IMR-90 (cell line): ENCODE results near the gene BBS7. TPM values are rescaled to one million over a fixed set of nuclear protein-coding genes. Genes with fewer than 3 reads are reported as not detected.

Experiments used
- ATAC-seq: fragments of 200-7000 bp; cut with Tn5 transposase; 2 replicates; pipeline ENCODE4 v1.9.1; 2020; ENCODE audit warnings: low read depth, mild to moderate bottlenecking, moderate library complexity
- BruUV-seq: library from RNA; stranded (reverse); fragments of 400-500 nt; replicated peaks from 2 replicates; lab custom pipeline; 2021; lab: Mats Ljungman, UMichigan
- CTCF ChIA-PET: fragments of 300-600 bp; formaldehyde crosslinking; extraction: SDS; loops from one replicate; lab custom pipeline; 2021; ENCODE audit warnings: antibody characterized with exemption; lab: Yijun Ruan, JAX
- POLR2A ChIA-PET: fragments of 300-600 bp; sonication (Branson Sonifier 250); formaldehyde crosslinking; loops from one replicate; lab custom pipeline; 2022; ENCODE audit warnings: antibody characterized with exemption; ENCODE audit not compliant: unreplicated experiment; lab: Charles Lee
- DNase-seq: peaks from one replicate; pipeline ENCODE4 v3.0.0; 2013
- H2AFZ ChIP-seq: replicated peaks from 2 replicates; pipeline ENCODE3; 2013; ENCODE audit warnings: low read length, mild to moderate bottlenecking; ENCODE audit not compliant: poor library complexity
- H2AK5ac ChIP-seq: 2 replicates; pipeline ENCODE4 v1.6.1; 2013; ENCODE audit warnings: low read depth, low read length, inconsistent platforms
- H2AK9ac ChIP-seq: replicated peaks from 2 replicates; pipeline ENCODE3; 2013; ENCODE audit warnings: mild to moderate bottlenecking, low read depth, low read length, moderate library complexity; ENCODE audit not compliant: poor library complexity
- H2BK120ac ChIP-seq: 2 replicates; pipeline ENCODE4 v1.6.1; 2013; ENCODE audit warnings: low read depth, low read length, inconsistent platforms
- H2BK15ac ChIP-seq: 3 replicates; pipeline ENCODE4 v1.6.1; 2013; ENCODE audit warnings: low read depth, low read length, inconsistent platforms
- H2BK20ac ChIP-seq: 2 replicates; pipeline ENCODE4 v1.6.1; 2013; ENCODE audit warnings: low read depth, mild to moderate bottlenecking, inconsistent platforms, low read length, moderate library complexity
- H2BK5ac ChIP-seq: 2 replicates; pipeline ENCODE4 v1.6.1; 2013; ENCODE audit warnings: mild to moderate bottlenecking, low read depth, low read length, inconsistent platforms; ENCODE audit not compliant: poor library complexity, severe bottlenecking
- H3K14ac ChIP-seq: replicated peaks from 2 replicates; pipeline ENCODE4 v1.6.1; 2013; ENCODE audit warnings: low read depth, low read length, inconsistent platforms
- H3K18ac ChIP-seq: 2 replicates; pipeline ENCODE4 v1.6.1; 2013; ENCODE audit warnings: low read depth, low read length, control low read depth
- H3K23ac ChIP-seq: 2 replicates; pipeline ENCODE4 v1.6.1; 2013; ENCODE audit warnings: low read depth, low read length, inconsistent platforms
- H3K27ac ChIP-seq: 2 replicates; pipeline ENCODE4 v1.5.1; 2013; ENCODE audit warnings: mild to moderate bottlenecking, control low read depth, low read length; ENCODE audit not compliant: insufficient read depth
- H3K27me3 ChIP-seq: 2 replicates; pipeline ENCODE4 v1.6.1; 2013; ENCODE audit warnings: low read length; ENCODE audit not compliant: control insufficient read depth, insufficient read depth
- H3K36me3 ChIP-seq: 2 replicates; pipeline ENCODE4 v1.6.1; 2013; ENCODE audit warnings: low read length, mixed read lengths; ENCODE audit not compliant: control insufficient read depth, insufficient read depth
- H3K4ac ChIP-seq: 2 replicates; pipeline ENCODE4 v1.6.1; 2013; ENCODE audit warnings: low read depth, low read length, inconsistent platforms
- H3K4me1 ChIP-seq: 2 replicates; pipeline ENCODE4 v1.6.1; 2013; ENCODE audit warnings: low read length, mixed read lengths; ENCODE audit not compliant: control insufficient read depth, insufficient read depth
- H3K4me2 ChIP-seq: 2 replicates; pipeline ENCODE4 v1.6.1; 2013; ENCODE audit warnings: low read depth, mild to moderate bottlenecking, control low read depth, low read length, moderate library complexity
- H3K4me3 ChIP-seq: 2 replicates; pipeline ENCODE4 v1.5.1; 2013; ENCODE audit warnings: low read depth, mild to moderate bottlenecking, control low read depth, low read length, moderate library complexity; ENCODE audit not compliant: insufficient read depth
- H3K56ac ChIP-seq: 2 replicates; pipeline ENCODE4 v1.6.1; 2013; ENCODE audit warnings: low read length, inconsistent platforms; ENCODE audit not compliant: insufficient read depth; ENCODE audit errors: extremely low read depth
- H3K79me1 ChIP-seq, 2 experiments: 2 replicates each; pipeline ENCODE4 v1.6.1; 2013; ENCODE audit warnings: low read length in 2 of 2, inconsistent platforms in 1 of 2, low read depth in 1 of 2
- H3K9ac ChIP-seq: 2 replicates; pipeline ENCODE4 v1.6.1; 2013; ENCODE audit warnings: low read depth, low read length, control low read depth
- H3K9me1 ChIP-seq: 2 replicates; pipeline ENCODE4 v1.6.1; 2013; ENCODE audit warnings: low read length, inconsistent platforms; ENCODE audit not compliant: insufficient read depth
- H3K9me3 ChIP-seq: 2 replicates; pipeline ENCODE4 v1.6.1; 2013; ENCODE audit warnings: low read length; ENCODE audit not compliant: control insufficient read depth, insufficient read depth
- H4K20me1 ChIP-seq: 2 replicates; pipeline ENCODE4 v1.6.1; 2013; ENCODE audit warnings: low read length, inconsistent platforms; ENCODE audit not compliant: insufficient read depth
- H4K5ac ChIP-seq: 2 replicates; pipeline ENCODE4 v1.6.1; 2013; ENCODE audit warnings: mild to moderate bottlenecking, low read depth, low read length, control low read depth
- H4K8ac ChIP-seq, 2 experiments: 2 replicates each; pipeline ENCODE4 v1.6.1; 2013; ENCODE audit warnings: low read depth in 2 of 2, low read length in 2 of 2, control low read depth in 1 of 2, inconsistent platforms in 1 of 2
- H4K91ac ChIP-seq: 2 replicates; pipeline ENCODE4 v1.6.1; 2013; ENCODE audit warnings: low read depth, low read length, inconsistent platforms; ENCODE audit not compliant: insufficient read depth
- BHLHE40 ChIP-seq: fragments of 150-350 bp; IDR thresholded peaks from 2 replicates; pipeline ENCODE4 v1.6.1; 2016; ENCODE audit warnings: mild to moderate bottlenecking, low read depth, low read length
- CEBPB ChIP-seq: IDR thresholded peaks from 2 replicates; pipeline ENCODE4 v1.6.1; 2012; ENCODE audit warnings: low read depth, low read length, improper control_type of control experiment
- CHD1 ChIP-seq: IDR thresholded peaks from 2 replicates; pipeline ENCODE4 v1.6.1; 2012; ENCODE audit warnings: low read depth, low read length, improper control_type of control experiment
- FOS ChIP-seq: fragments of 150-350 bp; IDR thresholded peaks from 2 replicates; pipeline ENCODE4 v1.6.1; 2016; ENCODE audit warnings: low read depth, low read length
- MAFK ChIP-seq: IDR thresholded peaks from 2 replicates; pipeline ENCODE4 v1.6.1; 2012; ENCODE audit warnings: low read depth, low read length, improper control_type of control experiment
- MAZ ChIP-seq: IDR thresholded peaks from 2 replicates; pipeline ENCODE4 v1.6.1; 2012; ENCODE audit warnings: low read depth, mild to moderate bottlenecking, low read length, improper control_type of control experiment, moderate library complexity, borderline replicate concordance
- NFE2L2 ChIP-seq: fragments of 150-350 bp; IDR thresholded peaks from 2 replicates; pipeline ENCODE4 v1.6.1; 2016; ENCODE audit warnings: low read depth, mild to moderate bottlenecking, low read length
- POLR2A ChIP-seq: IDR thresholded peaks from 2 replicates; pipeline ENCODE4 v1.6.1; 2012; ENCODE audit warnings: mild to moderate bottlenecking, low read depth, low read length
- RAD21 ChIP-seq: IDR thresholded peaks from 2 replicates; pipeline ENCODE4 v1.6.1; 2012; ENCODE audit warnings: low read length, improper control_type of control experiment
- RCOR1 ChIP-seq: IDR thresholded peaks from 2 replicates; pipeline ENCODE4 v1.6.1; 2012; ENCODE audit warnings: mild to moderate bottlenecking, low read length, improper control_type of control experiment; ENCODE audit not compliant: insufficient replicate concordance
- RFX5 ChIP-seq: IDR thresholded peaks from 2 replicates; pipeline ENCODE4 v1.8.0; 2012; ENCODE audit warnings: low read depth, mild to moderate bottlenecking, low read length, moderate library complexity
- whole genome bisulfite sequencing, 2 experiments: methylation state at CpG; one replicate each; pipeline versions ENCODE4 v1.1.5 to v1.1.7; 2013; ENCODE audit warnings: missing lambda C conversion rate in 2 of 2; ENCODE audit not compliant: insufficient read length in 1 of 2; ENCODE audit errors: extremely low coverage in 2 of 2; 5-methylcytosine and 5-hydroxymethylcytosine counted together
- dilution Hi-C: fragments of 300-500 bp; cut with HindIII; formaldehyde crosslinking; loops from one replicate; pipeline ENCODE4 v1.14.3; 2018; ENCODE audit warnings: low sequenced_read_pairs; ENCODE audit not compliant: unreplicated experiment
- in situ Hi-C: fragments of 300-500 bp; cut with MboI; formaldehyde crosslinking; loops from 3 replicates; pipeline ENCODE4 v1.14.3; 2019; ENCODE audit warnings: low sequenced_read_pairs, inconsistent platforms, mixed read lengths
- intact Hi-C: fragments of 100-400 bp; cut with micrococcal nuclease; formaldehyde crosslinking; loops from 2 replicates; pipeline ENCODE4 v1.10.0; 2022
- polyA plus RNA-seq, 3 experiments: library from polyadenylated mRNA; depleted of rRNA; stranded (reverse); fragments of >200 nt; gene quantifications; 2 replicates each; pipeline ENCODE4 v1.2.3, GENCODE V29; 2012; ENCODE audit warnings: low replicate concordance in 1 of 3
- total RNA-seq: library from RNA; depleted of rRNA; stranded (reverse); fragments of >200 nt; gene quantifications from 2 replicates; pipeline ENCODE4 v1.2.3, GENCODE V29; 2012
- TF ChIP-seq, protein P1 (sequence below): fragments of 150-350 bp; IDR thresholded peaks from 2 replicates; pipeline ENCODE4 v1.6.1; 2016; ENCODE audit warnings: low read depth, mild to moderate bottlenecking, low read length, moderate library complexity, borderline replicate concordance
- TF ChIP-seq, protein P2 (sequence below): fragments of 150-350 bp; IDR thresholded peaks from 2 replicates; pipeline ENCODE4 v1.6.1; 2017; ENCODE audit warnings: mild to moderate bottlenecking, antibody characterized with exemption, low read length, low read depth
- TF ChIP-seq, protein P3 (sequence below): conservative IDR thresholded peaks from 2 replicates; pipeline ENCODE4 v1.5.1; 2012; ENCODE audit warnings: mild to moderate bottlenecking, low read depth, low read length, improper control_type of control experiment

Gene BBS7
- total and polyA plus RNA-seq, 2 of the 4 experiments (the other 2 are of a cell fraction): 23.0 to 32.3 TPM

DNA sequence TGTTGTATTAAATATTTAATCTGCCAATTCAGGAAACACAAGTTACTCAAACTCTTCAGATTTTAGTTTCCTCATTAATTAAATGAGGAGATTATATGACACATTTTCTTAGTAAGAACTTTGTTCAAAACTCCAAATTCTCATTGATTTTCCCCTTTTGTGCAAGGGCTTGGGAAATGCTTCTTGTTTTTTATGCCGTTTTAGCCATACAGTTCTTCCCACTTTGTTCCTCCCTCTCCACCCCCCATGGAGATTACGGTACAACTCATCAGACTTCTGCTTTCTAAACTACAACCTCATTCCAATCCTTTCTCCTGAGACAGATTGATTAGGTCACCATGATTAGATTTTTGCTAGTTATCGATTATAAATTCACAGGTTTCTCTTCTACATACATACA lies 10.9 kb upstream of the BBS7 start:
- intact Hi-C loops: no loop called here
- 83% methylated on average over 1 of the region's 3 CpGs; no CpG with 5 or more reads in 1 of the 2 experiments for WGBS, 2 experiments

More for the DNA sequence above, 10.9 kb upstream of the BBS7 start:
- Histone ChIP-seq H3K9me3 (no peaks in the 10 kb centered on the region), H3K4ac (no peak overlapping the region), H2AFZ (no peak overlapping the region), H2AK9ac (no peak overlapping the region), H3K79me1 (no peaks in the 10 kb centered on the region), H3K56ac (no peak overlapping the region), H2AK5ac (no peak overlapping the region), H4K91ac (no peak overlapping the region), H3K27ac (no peak overlapping the region), H4K8ac (no peak overlapping the region), H3K27me3 (no peaks in the 10 kb centered on the region), H3K18ac (no peak overlapping the region), H4K5ac (no peak overlapping the region), H3K4me2 (no peak overlapping the region), H3K9ac (no peak overlapping the region), H3K9me1 (peaks cover 4% of the 10 kb centered on the region; the same call in 1 of the 2 replicates), H2BK20ac (no peak overlapping the region), H2BK5ac (no peak overlapping the region), H4K20me1 (no peaks in the 10 kb centered on the region), H3K23ac (no peak overlapping the region), H2BK120ac (no peak overlapping the region), H2BK15ac (no peak overlapping the region), H3K4me3 (no peak overlapping the region), H3K4me1 (no peaks in the 10 kb centered on the region), H3K14ac (no peak overlapping the region), H3K36me3 (no peaks in the 10 kb centered on the region)
- ChIA-PET CTCF (no interaction called here), POLR2A (no interaction called here)
- in situ Hi-C loops (no loop called here), dilution Hi-C loops (no loop called here)
- no peak for ATAC-seq
- TF ChIP-seq MAFK: no peak
- TF ChIP-seq FOS: no peak
- no peak for TF ChIP-seq RFX5
- TF ChIP-seq RAD21: no peak
- TF ChIP-seq, protein P1, sequence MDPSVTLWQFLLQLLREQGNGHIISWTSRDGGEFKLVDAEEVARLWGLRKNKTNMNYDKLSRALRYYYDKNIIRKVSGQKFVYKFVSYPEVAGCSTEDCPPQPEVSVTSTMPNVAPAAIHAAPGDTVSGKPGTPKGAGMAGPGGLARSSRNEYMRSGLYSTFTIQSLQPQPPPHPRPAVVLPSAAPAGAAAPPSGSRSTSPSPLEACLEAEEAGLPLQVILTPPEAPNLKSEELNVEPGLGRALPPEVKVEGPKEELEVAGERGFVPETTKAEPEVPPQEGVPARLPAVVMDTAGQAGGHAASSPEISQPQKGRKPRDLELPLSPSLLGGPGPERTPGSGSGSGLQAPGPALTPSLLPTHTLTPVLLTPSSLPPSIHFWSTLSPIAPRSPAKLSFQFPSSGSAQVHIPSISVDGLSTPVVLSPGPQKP: no peak
- TF ChIP-seq BHLHE40: no peak
- TF ChIP-seq MAZ: no peak
- TF ChIP-seq, protein P2, sequence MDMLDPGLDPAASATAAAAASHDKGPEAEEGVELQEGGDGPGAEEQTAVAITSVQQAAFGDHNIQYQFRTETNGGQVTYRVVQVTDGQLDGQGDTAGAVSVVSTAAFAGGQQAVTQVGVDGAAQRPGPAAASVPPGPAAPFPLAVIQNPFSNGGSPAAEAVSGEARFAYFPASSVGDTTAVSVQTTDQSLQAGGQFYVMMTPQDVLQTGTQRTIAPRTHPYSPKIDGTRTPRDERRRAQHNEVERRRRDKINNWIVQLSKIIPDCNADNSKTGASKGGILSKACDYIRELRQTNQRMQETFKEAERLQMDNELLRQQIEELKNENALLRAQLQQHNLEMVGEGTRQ: no peak
- no peak for TF ChIP-seq CHD1
- TF ChIP-seq POLR2A: no peak
- TF ChIP-seq RCOR1: no peak
- TF ChIP-seq, protein P3, sequence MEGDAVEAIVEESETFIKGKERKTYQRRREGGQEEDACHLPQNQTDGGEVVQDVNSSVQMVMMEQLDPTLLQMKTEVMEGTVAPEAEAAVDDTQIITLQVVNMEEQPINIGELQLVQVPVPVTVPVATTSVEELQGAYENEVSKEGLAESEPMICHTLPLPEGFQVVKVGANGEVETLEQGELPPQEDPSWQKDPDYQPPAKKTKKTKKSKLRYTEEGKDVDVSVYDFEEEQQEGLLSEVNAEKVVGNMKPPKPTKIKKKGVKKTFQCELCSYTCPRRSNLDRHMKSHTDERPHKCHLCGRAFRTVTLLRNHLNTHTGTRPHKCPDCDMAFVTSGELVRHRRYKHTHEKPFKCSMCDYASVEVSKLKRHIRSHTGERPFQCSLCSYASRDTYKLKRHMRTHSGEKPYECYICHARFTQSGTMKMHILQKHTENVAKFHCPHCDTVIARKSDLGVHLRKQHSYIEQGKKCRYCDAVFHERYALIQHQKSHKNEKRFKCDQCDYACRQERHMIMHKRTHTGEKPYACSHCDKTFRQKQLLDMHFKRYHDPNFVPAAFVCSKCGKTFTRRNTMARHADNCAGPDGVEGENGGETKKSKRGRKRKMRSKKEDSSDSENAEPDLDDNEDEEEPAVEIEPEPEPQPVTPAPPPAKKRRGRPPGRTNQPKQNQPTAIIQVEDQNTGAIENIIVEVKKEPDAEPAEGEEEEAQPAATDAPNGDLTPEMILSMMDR: no peak
- no peak for TF ChIP-seq CEBPB
- no peak for TF ChIP-seq NFE2L2
- BruUV-seq: no TSS peak
- no peak for DNase-seq
